Measurements from ENCODE around the gene KRTAP5-6. TPM values are rescaled to one million over a fixed set of nuclear protein-coding genes. Genes with fewer than 3 reads are reported as not detected.
"Not testable (repeated sequence)": the region's sequence is repeated elsewhere in the genome, so short reads cannot be mapped to it uniquely, and the experiment has no call there.

Gene KRTAP5-6
- total RNA-seq, 2 donors from 2014 or later, result not detected

DNA sequence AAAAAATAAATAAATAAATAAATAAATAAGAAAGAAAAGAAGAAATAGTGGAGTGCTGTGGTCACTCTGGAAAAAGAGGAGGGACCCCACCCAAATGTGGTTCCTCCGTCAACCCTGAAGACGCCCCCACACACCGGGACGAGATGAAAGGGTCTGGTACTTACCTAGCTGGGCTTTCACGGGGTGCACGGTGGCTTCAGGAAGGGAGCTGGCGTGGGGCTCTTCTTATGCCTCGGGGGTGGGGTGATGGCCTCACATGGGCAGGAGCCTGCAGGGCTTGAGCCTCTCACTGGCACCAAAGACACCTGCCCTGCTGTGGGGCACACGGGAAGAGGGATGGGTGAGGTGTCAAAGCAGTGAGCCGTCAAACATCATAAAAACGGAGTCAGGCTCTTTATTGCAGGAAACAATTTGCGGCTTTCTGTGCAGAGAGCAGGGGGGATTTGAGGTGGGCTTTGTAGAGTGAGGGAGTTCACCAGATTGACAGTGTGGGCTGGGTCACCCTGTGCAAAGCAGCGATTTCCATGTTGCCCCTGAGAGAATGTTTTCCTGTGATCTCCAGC is 28.0 kb upstream of the KRTAP5-6 start:
- Mint-ChIP-seq H3K27me3 (peaks cover 39% of the 10 kb centered on the region), H3K4me1 (no peaks in the 10 kb centered on the region), H3K27ac (no peak overlapping the region), H3K4me3 (no peak overlapping the region), H3K36me3 (ENCODE audit: low read depth) (no peaks in the 10 kb centered on the region)
- no peaks in the 10 kb centered on the region for H3K9me3 ChIP-seq (ENCODE audit: control insufficient read depth, low read length, poor library complexity, severe bottlenecking)
- ATAC-seq (no peak), DNase-seq (no peak)

DNA sequence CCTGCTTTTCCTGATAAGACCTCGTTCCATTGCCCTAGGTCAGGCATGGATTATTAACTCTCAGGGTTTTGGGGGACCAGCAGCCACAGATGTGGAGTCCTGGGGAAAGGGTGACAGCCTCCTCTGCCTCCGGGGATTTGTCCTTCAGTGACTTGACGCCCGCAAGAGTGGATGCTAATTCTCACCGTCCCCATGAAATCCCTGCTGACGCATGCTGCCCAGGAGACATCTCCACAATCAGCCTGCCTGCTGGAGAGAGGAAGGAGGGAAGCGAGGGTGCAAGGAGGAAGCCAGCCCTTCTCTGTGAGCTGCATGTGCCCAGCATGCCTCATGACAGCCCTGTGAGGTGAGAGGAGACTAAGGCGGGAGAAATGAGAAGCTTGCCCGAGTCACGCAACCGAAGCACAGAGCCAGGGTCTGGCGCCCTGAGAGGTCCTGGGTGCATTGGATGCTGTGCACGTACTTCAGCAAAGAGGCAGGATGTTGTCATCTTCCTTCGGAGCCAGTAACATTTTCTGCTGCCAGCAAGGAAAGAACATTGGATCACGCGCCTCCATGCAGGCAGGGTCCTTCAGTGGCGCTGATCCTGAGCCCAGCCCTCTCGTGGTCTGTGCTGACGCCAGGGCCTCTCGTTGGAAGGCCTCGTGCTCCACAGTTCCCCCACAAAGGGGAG is 27.3 kb upstream of the KRTAP5-6 start:
- Mint-ChIP-seq H3K4me1 (no peaks in the 10 kb centered on the region), H3K27me3 (peaks cover 46% of the 10 kb centered on the region), H3K36me3 (ENCODE audit: low read depth) (no peaks in the 10 kb centered on the region), H3K4me3 (no peak overlapping the region), H3K27ac (no peak overlapping the region)
- no peak for ATAC-seq
- H3K9me3 ChIP-seq (ENCODE audit: control insufficient read depth, low read length, poor library complexity, severe bottlenecking), result no peaks in the 10 kb centered on the region
- no peak for DNase-seq

DNA sequence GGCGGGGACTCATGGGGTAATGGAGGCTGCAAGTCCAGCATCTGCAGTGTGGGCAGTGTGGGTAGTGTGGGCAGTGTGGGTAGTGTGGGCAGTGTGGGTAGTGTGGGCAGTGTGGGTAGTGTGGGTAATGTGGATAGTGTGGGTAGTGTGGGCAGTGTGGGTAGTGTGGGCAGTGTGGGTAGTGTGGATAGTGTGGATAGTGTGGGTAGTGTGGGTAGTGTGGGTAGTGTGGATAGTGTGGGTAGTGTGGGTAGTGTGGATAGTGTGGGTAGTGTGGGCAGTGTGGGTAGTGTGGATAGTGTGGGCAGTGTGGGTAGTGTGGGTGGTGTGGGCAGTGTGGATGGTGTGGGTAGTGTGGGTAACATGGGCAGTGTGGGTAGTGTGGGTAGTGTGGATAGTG is 26.5 kb upstream of the KRTAP5-6 start:
- not testable (repeated sequence) for H3K9me3 ChIP-seq (ENCODE audit: control insufficient read depth, low read length, poor library complexity, severe bottlenecking); H3K4me3 Mint-ChIP-seq; ATAC-seq; DNase-seq; H3K4me1 Mint-ChIP-seq; H3K36me3 Mint-ChIP-seq (ENCODE audit: low read depth); H3K27ac Mint-ChIP-seq
- H3K27me3 Mint-ChIP-seq, result peaks cover 53% of the 10 kb centered on the region

DNA sequence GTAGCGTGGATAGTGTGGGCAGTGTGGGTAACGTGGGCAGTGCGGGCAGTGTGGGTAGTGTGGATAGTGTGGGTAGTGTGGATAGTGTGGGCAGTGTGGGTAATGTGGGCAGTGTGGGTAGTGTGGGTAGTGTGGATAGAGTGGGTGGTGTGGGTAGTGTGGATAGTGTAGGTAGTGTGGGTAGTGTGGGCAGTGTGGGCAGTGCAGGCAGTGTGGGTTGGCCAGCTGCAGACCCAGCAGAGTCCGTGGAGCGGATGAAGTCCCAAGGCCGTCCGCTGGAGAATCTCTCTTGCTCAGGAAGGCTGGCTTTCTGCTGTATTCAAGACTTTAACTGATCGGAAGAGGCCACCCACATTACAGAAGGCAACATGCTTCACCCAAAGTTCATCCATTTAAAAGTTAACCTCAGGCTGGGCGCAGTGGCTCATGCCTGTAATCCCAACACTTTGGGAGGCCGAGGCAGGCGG is 26.1 kb upstream of the KRTAP5-6 start:
- H3K4me1 Mint-ChIP-seq, result no peaks in the 10 kb centered on the region
- DNase-seq, result no peak
- no peak overlapping the region for H3K4me3 Mint-ChIP-seq
- no peak for ATAC-seq
- no peak overlapping the region for H3K27ac Mint-ChIP-seq
- H3K9me3 ChIP-seq (ENCODE audit: control insufficient read depth, low read length, poor library complexity, severe bottlenecking), result no peaks in the 10 kb centered on the region
- no peaks in the 10 kb centered on the region for H3K36me3 Mint-ChIP-seq (ENCODE audit: low read depth)
- peaks cover 58% of the 10 kb centered on the region for H3K27me3 Mint-ChIP-seq

DNA sequence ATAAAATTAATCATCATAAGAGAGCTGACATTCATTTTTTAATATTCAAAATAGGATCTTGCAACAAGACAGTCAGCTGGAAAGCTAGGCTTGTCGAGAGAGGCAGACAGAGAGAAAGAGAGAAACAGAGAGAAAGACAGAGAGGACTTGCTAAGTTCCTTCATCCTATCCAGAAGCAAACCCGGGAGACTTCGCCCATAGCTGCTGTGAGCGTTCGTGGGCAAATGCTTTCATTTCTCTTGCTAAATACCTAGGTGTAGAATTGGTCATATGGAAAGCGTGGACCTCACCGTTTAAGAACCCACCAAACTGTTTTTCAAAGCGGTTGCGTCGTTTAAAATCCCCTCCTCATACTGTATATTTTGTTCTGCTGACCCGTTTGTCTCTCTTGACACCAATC is 25.3 kb upstream of the KRTAP5-6 start:
- Mint-ChIP-seq H3K27ac (no peak overlapping the region), H3K4me3 (no peak overlapping the region), H3K36me3 (ENCODE audit: low read depth) (no peaks in the 10 kb centered on the region), H3K4me1 (no peaks in the 10 kb centered on the region), H3K27me3 (peaks cover 65% of the 10 kb centered on the region)
- no peak for ATAC-seq
- DNase-seq, result no peak
- H3K9me3 ChIP-seq (ENCODE audit: control insufficient read depth, low read length, poor library complexity, severe bottlenecking), result no peaks in the 10 kb centered on the region

DNA sequence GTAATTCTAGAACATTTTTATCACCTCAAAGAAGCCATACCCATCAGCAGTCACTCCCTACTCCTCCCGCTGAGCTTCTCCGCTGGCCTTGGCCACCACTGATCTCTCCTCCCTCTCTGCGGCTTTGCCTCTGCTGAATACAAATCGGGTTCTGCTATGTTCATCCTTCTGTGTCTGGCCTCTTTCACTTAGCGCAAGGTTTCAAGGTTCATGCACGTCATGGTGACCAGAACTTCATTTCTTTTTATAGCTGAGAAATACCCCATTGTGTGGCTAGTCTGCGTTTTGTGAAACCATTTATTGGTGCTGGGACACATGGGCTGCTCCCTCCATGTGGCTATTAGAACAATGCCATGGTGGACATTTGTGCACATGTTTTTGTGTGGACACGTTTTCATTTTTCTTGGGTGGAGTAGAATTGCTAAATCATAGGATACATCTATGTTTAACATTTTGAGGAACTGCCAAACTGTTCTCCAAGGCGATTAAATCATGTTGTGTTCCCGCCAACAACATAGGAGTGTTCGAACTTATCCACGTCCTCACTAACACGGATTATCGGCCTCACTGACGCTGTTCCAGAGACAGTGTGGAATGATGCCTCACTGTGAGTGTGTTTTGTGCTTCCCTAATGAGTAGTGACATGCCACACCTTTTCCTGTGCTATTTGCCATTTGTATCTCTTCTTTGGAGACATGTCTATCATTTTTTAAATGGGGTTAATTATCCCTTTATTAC is 24.2 kb upstream of the KRTAP5-6 start:
- Mint-ChIP-seq H3K36me3 (ENCODE audit: low read depth) (no peaks in the 10 kb centered on the region), H3K4me3 (peak overlapping the region; percentile 36), H3K27ac (no peak overlapping the region), H3K27me3 (peaks cover 69% of the 10 kb centered on the region), H3K4me1 (no peaks in the 10 kb centered on the region)
- DNase-seq, result no peak
- no peak for ATAC-seq
- H3K9me3 ChIP-seq (ENCODE audit: control insufficient read depth, low read length, poor library complexity, severe bottlenecking), result no peaks in the 10 kb centered on the region

DNA sequence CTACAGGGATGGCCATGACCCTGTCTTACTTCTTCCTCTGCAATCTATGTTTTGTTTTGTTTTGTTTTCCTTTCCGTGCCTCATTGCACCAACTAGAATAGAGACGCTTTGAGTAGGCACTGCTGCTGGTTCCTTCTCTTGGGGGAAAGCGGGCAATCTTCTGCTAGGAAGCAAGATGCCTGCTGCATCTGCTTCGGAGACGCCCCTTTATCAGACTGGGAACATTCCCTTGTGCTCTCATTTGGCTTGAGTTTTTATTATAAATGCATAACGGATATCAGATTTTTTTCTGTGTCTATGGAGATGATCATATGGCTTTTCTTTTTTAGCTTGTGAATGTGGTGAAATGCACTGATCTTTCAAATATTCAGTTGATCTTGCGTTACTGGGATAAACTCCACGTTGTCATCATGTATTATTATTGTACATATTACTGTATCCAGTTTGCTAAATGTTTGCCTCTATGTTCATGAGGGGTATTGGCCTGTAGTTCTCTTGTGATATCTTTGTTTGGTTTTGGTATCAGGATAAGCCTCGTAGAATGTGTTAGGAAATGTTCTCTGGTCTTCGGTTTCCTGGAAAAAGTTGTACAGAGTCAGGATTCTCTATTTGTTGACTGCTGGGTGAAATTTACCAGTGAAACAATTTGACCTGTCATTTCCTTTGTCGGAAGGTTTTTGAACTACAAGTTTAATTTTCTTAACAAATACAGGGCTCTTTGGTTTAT is 23.4 kb upstream of the KRTAP5-6 start:
- no peaks in the 10 kb centered on the region for H3K36me3 Mint-ChIP-seq (ENCODE audit: low read depth)
- ATAC-seq (no peak), DNase-seq (no peak)
- H3K27ac Mint-ChIP-seq, result no peak overlapping the region
- H3K9me3 ChIP-seq (ENCODE audit: control insufficient read depth, low read length, poor library complexity, severe bottlenecking), result no peaks in the 10 kb centered on the region
- no peaks in the 10 kb centered on the region for H3K4me1 Mint-ChIP-seq
- H3K4me3 Mint-ChIP-seq, result no peak overlapping the region
- H3K27me3 Mint-ChIP-seq, result peaks cover 69% of the 10 kb centered on the region

DNA sequence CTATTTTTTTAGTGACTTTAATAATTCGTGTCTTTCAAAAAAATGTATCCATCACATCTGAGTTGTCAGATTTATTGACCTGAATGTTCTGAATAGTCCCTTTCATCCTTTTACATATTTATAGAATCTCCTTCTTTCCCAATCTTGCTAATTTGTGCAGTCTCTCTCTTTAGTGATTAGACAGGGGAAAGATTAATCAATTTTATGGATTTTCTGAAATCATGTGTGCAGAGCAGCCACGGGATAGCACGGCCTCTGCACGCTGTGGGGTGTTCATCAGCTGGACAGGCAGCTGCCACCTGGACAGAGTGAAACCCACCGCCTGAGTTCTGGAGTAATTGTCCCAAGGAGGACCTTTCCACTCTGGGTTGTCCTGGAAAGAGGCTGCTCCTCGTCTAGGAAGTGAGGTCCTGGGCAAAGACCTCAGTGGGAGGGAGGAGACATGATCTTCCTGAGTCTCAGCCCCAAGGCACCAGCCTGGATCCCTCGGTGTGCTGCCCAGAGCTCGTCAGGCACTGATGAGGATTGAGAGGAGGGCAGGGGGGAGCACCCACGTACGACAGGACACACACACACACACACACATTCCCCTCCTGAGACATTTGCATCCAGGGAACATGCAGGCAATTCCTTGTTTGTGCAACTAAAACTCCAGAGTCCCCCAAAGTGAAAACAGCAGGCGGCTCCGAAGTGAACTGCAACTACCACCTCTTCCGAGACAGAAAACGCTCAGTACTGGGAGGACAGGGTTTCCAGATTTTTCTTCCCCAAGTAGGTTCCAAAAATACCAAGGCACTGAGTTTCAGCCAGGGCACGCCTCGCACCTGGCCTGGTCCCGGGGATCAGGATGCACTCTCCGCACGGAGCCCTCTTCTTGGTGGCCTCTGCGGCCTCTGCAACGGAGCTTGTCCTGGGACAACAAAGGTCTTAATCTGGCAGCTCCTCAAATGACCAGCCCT is 22.5 kb upstream of the KRTAP5-6 start:
- Mint-ChIP-seq H3K4me3 (no peak overlapping the region), H3K4me1 (no peaks in the 10 kb centered on the region), H3K27me3 (peaks cover 73% of the 10 kb centered on the region), H3K27ac (no peak overlapping the region), H3K36me3 (ENCODE audit: low read depth) (no peaks in the 10 kb centered on the region)
- DNase-seq (no peak), ATAC-seq (no peak)
- H3K9me3 ChIP-seq (ENCODE audit: control insufficient read depth, low read length, poor library complexity, severe bottlenecking), result no peaks in the 10 kb centered on the region

DNA sequence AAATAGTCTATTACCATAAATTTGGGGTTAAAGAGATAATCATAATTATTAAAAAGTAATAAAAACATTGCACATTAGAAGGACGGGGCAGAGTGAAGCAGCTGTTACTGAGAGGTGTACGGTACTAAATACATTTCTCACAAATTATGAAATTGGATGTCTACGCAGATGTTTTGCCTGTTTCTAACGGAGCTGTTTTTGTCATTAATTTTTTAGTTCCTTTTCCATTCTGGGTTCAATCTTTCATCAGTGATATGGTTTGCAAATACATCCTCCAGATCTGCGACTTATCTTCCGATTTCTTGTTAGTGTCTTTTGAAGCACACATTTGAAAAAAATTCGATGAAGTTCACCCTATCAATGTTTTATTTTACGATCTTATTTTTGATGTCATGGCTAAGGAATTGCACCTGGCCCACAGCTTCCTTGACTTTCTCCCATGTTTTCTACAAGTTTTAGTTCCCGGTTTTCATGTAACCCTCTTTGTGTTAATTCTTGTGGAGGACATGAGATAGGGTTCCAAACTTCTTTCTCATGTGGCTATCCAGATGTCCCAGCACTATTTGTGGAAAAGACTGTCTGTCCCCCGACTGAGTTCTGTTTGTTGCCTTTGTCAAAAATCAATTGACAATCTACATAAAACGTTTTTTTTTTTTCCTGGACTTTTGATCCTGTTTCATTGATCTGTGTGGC is 21.3 kb upstream of the KRTAP5-6 start:
- Mint-ChIP-seq H3K27ac (no peak overlapping the region), H3K36me3 (ENCODE audit: low read depth) (no peaks in the 10 kb centered on the region), H3K27me3 (peaks cover 77% of the 10 kb centered on the region), H3K4me1 (no peaks in the 10 kb centered on the region), H3K4me3 (no peak overlapping the region)
- ATAC-seq, result no peak
- no peaks in the 10 kb centered on the region for H3K9me3 ChIP-seq (ENCODE audit: control insufficient read depth, low read length, poor library complexity, severe bottlenecking)
- DNase-seq, result no peak

DNA sequence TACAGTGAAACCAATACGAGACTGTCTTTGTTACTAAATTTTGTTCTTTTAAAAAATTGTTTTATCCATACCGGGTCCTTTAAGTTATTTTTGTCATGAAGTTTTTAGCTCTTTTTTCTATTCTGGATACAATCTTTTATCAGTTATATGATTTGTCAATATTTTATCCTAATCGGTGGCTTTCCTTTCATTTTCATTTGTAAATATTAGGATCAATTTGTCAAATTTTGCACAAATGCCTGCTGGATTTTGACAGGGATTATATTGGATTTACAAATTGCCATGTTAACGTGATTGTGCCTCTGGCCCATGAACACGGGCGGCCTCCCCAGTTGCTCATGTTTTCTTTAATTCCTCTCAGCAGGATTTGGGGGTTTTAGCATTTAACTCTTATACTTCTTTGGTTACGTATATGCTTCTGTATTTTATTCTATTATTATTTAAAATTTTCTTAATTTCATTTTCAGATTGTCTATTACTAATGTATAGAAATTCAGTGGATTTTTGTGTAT is 20.7 kb upstream of the KRTAP5-6 start:
- H3K9me3 ChIP-seq (ENCODE audit: control insufficient read depth, low read length, poor library complexity, severe bottlenecking), result no peaks in the 10 kb centered on the region
- ATAC-seq, result no peak
- no peaks in the 10 kb centered on the region for H3K36me3 Mint-ChIP-seq (ENCODE audit: low read depth)
- no peak overlapping the region for H3K27ac Mint-ChIP-seq
- no peaks in the 10 kb centered on the region for H3K4me1 Mint-ChIP-seq
- no peak overlapping the region for H3K4me3 Mint-ChIP-seq
- H3K27me3 Mint-ChIP-seq, result peaks cover 77% of the 10 kb centered on the region
- no peak for DNase-seq

DNA sequence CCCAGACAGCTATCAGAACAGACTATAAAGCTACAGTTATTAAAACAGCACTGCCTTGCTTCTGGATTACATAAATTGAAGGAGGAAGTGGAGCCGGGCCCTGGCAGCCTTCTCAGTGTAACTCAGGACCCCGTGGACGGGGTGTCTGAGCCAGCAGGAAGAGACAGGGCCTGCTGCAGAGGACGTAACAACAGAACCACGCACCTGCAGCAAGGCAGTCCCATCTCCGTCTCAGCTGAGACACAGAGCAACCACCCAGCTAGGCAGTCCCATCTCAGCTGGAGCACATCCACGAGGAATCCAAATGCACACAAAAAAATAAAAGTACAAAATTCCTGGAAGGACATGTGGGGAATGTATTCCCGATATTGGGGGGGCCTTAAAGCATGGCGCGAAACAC is 17.1 kb upstream of the KRTAP5-6 start:
- Mint-ChIP-seq H3K36me3 (ENCODE audit: low read depth) (no peaks in the 10 kb centered on the region), H3K27me3 (peaks cover 57% of the 10 kb centered on the region), H3K4me1 (no peaks in the 10 kb centered on the region), H3K27ac (no peak overlapping the region), H3K4me3 (no peak overlapping the region)
- H3K9me3 ChIP-seq (ENCODE audit: control insufficient read depth, low read length, poor library complexity, severe bottlenecking), result no peaks in the 10 kb centered on the region
- DNase-seq (no peak), ATAC-seq (no peak)

All from T-helper 17 cell (primary cell).